Measurements from ENCODE around the gene TBL2. TPM values are rescaled to one million over a fixed set of nuclear protein-coding genes. Genes with fewer than 3 reads are reported as not detected.

TBL2 gene
- total and polyA plus RNA-seq, 2 of the 4 experiments (the other 2 are of a cell fraction) = 72.6 to 94.1 TPM

DNA sequence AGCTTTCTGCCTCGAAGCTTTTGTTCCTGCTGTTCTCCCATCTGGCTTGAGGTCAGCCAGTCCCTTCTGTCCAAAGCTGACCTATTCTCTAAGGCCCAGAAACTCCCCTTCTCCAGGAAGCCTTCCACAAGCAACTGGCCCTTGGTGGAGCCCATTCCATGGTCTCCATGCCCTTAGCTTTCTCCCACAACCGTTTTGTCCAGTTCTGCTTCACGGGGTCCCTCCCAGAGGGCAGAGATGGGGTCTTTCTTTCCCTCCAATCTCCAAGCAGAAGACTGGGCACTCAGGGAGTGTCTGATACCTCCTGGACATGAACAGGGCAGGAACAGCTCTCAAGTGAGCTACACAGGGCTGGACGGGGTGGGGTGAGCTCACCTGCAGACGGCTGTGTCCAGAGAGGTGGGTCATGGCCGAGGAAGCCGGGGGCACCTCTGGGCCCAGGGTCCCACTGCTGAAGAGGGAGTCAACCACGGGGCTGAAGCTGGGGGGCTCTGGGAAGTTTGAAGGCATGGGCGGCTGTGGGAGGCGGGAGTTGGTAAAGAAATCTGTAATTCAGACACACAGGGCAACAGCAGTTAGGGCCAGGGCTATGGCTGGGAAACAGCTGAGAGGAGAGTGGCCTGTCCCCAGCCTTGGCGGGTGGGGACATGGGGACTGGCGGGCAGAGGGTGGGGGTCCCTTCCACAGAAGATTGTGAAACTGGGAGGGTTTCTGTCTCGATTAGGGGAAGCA, 20.9 kb upstream of the TBL2 start:
- Histone ChIP-seq H3K4me3 (ENCODE audit: insufficient read depth, low read depth, low read length) (no peak overlapping the region), H3K4me2 (ENCODE audit: low read depth, low read length) (no peak overlapping the region), H2AK9ac (replicated peaks; ENCODE audit: low read depth, low read length, poor library complexity) (no peak overlapping the region), H3K9me1 (ENCODE audit: insufficient read depth, low read length) (no peaks in the 10 kb centered on the region), H4K5ac (ENCODE audit: low read depth, low read length) (no peak overlapping the region), H2BK20ac (ENCODE audit: low read depth, low read length) (no peak overlapping the region), H3K4me1 (ENCODE audit: control insufficient read depth, insufficient read depth, low read length) (no peaks in the 10 kb centered on the region), H2BK5ac (ENCODE audit: low read depth, low read length, poor library complexity, severe bottlenecking) (no peak overlapping the region), H3K27me3 (ENCODE audit: control insufficient read depth, insufficient read depth, low read length) (peaks cover 27% of the 10 kb centered on the region), H3K9ac (ENCODE audit: low read depth, low read length) (no peak overlapping the region), H4K8ac (ENCODE audit: low read depth in 2 of 2, low read length in 2 of 2) (no peak overlapping the region), H3K23ac (ENCODE audit: low read depth, low read length) (no peak overlapping the region), H3K4ac (ENCODE audit: low read depth, low read length) (no peak overlapping the region), H2BK120ac (ENCODE audit: low read depth, low read length) (no peak overlapping the region), H2AK5ac (ENCODE audit: low read depth, low read length) (no peak overlapping the region), H2BK15ac (ENCODE audit: low read depth, low read length) (no peak overlapping the region), H3K79me1 (ENCODE audit: low read depth in 1 of 2, low read length in 2 of 2) (no peaks in the 10 kb centered on the region), H3K36me3 (ENCODE audit: control insufficient read depth, insufficient read depth, low read length) (no peaks in the 10 kb centered on the region), H2AFZ (replicated peaks; ENCODE audit: low read length, poor library complexity) (no peak overlapping the region), H3K27ac (ENCODE audit: insufficient read depth, low read length) (no peak overlapping the region), H3K9me3 (ENCODE audit: control insufficient read depth, insufficient read depth, low read length) (no peaks in the 10 kb centered on the region), H3K14ac (replicated peaks; ENCODE audit: low read depth, low read length) (no peak overlapping the region), H3K56ac (ENCODE audit: extremely low read depth, insufficient read depth, low read length) (no peak overlapping the region), H3K18ac (ENCODE audit: low read depth, low read length) (no peak overlapping the region), H4K91ac (ENCODE audit: insufficient read depth, low read depth, low read length) (no peak overlapping the region), H4K20me1 (ENCODE audit: insufficient read depth, low read length) (no peaks in the 10 kb centered on the region)
- ChIA-PET CTCF (no interaction called here), POLR2A (ENCODE audit: unreplicated experiment) (no interaction called here)
- intact Hi-C loops (cut with micrococcal nuclease) = no loop called here
- dilution Hi-C loops (cut with HindIII; ENCODE audit: low sequenced_read_pairs, unreplicated experiment) = no loop called here
- no peak for DNase-seq
- 74% methylated on average over 2 of the region's 13 CpGs; no CpG with 5 or more reads in 1 of the 2 experiments for WGBS, 2 experiments (ENCODE audit: extremely low coverage in 2 of 2, insufficient read length in 1 of 2)
- ATAC-seq (ENCODE audit: low read depth) = no peak
- TF ChIP-seq CHD1 (IDR thresholded peaks at IDR 0.05; ENCODE audit: low read depth, low read length) (no peak), BHLHE40 (IDR thresholded peaks at IDR 0.05; ENCODE audit: low read depth, low read length) (no peak), POLR2A (IDR thresholded peaks at IDR 0.05; ENCODE audit: low read depth, low read length) (no peak), RFX5 (IDR thresholded peaks at IDR 0.05; ENCODE audit: low read depth, low read length) (no peak)
- TF ChIP-seq, protein P1, sequence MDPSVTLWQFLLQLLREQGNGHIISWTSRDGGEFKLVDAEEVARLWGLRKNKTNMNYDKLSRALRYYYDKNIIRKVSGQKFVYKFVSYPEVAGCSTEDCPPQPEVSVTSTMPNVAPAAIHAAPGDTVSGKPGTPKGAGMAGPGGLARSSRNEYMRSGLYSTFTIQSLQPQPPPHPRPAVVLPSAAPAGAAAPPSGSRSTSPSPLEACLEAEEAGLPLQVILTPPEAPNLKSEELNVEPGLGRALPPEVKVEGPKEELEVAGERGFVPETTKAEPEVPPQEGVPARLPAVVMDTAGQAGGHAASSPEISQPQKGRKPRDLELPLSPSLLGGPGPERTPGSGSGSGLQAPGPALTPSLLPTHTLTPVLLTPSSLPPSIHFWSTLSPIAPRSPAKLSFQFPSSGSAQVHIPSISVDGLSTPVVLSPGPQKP (IDR thresholded peaks at IDR 0.05; ENCODE audit: borderline replicate concordance, low read depth, low read length) = no peak
- TF ChIP-seq, protein P2, sequence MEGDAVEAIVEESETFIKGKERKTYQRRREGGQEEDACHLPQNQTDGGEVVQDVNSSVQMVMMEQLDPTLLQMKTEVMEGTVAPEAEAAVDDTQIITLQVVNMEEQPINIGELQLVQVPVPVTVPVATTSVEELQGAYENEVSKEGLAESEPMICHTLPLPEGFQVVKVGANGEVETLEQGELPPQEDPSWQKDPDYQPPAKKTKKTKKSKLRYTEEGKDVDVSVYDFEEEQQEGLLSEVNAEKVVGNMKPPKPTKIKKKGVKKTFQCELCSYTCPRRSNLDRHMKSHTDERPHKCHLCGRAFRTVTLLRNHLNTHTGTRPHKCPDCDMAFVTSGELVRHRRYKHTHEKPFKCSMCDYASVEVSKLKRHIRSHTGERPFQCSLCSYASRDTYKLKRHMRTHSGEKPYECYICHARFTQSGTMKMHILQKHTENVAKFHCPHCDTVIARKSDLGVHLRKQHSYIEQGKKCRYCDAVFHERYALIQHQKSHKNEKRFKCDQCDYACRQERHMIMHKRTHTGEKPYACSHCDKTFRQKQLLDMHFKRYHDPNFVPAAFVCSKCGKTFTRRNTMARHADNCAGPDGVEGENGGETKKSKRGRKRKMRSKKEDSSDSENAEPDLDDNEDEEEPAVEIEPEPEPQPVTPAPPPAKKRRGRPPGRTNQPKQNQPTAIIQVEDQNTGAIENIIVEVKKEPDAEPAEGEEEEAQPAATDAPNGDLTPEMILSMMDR (conservative IDR thresholded peaks at IDR 0.05; ENCODE audit: low read depth, low read length) = no peak
- no TSS peak for BruUV-seq (replicated peaks)
- in situ Hi-C loops (cut with MboI; ENCODE audit: low sequenced_read_pairs) = no loop called here

Data from IMR-90 (cell line).